HEK293 (cell line): ENCODE results near the gene F10.
"Not testable (repeated sequence)": the region's sequence is repeated elsewhere in the genome, so short reads cannot be mapped to it uniquely, and the experiment has no call there.

ENCODE experiments used
- CTCF ChIA-PET: fragments of 350-600 bp; formaldehyde crosslinking; extraction: SDS; loops from one replicate; lab custom pipeline; 2021; ENCODE audit warnings: antibody characterized with exemption; lab: Yijun Ruan, JAX
- POLR2A ChIA-PET: fragments of 300-600 bp; formaldehyde crosslinking; extraction: SDS; loops from one replicate; lab custom pipeline; 2020; ENCODE audit warnings: antibody characterized with exemption, inconsistent platforms; lab: Yijun Ruan, JAX
- H3K27ac ChIP-seq: fragments of 200-500 bp; sonication (Bioruptor generic); 2 replicates; pipeline ENCODE4 v1.5.1; 2014; ENCODE audit warnings: low read depth, low read length, control low read depth, inconsistent platforms; ENCODE audit errors: extremely low read depth
- H3K36me3 ChIP-seq, 2 experiments: fragments of 200-500 bp in 1 of 2; sonication (Bioruptor generic) in 1 of 2; 1 replicate in 1 of 2; 2 replicates in 1 of 2; pipeline ENCODE4 v1.5.1; 2014 to 2017; ENCODE audit warnings: inconsistent platforms in 2 of 2, low read length in 2 of 2; ENCODE audit not compliant: control insufficient read depth in 2 of 2, insufficient read depth in 1 of 2
- H3K4me1 ChIP-seq: fragments of 200-500 bp; sonication (Bioruptor generic); 2 replicates; pipeline ENCODE4 v1.5.1; 2014; ENCODE audit warnings: mild to moderate bottlenecking, low read length, inconsistent platforms; ENCODE audit not compliant: control insufficient read depth, insufficient read depth
- H3K4me3 ChIP-seq: 2 replicates; pipeline ENCODE4 v1.5.1; 2011; ENCODE audit warnings: low read depth, mild to moderate bottlenecking, control low read depth, low read length, moderate library complexity
- H3K9me3 ChIP-seq: fragments of 200-500 bp; sonication (Bioruptor generic); 2 replicates; pipeline ENCODE4 v1.5.1; 2014; ENCODE audit warnings: low read depth, low read length, inconsistent platforms; ENCODE audit not compliant: control insufficient read depth, insufficient read depth
- GLIS1 ChIP-seq: fragments of 450-650 bp; formaldehyde crosslinking; IDR thresholded peaks from 2 replicates; pipeline ENCODE4 v1.5.1; 2016; ENCODE audit warnings: missing biosample characterization, missing genetic modification characterization
- REST ChIP-seq: fragments of 450-650 bp; formaldehyde crosslinking; IDR thresholded peaks from 2 replicates; pipeline ENCODE4 v1.5.1; 2016; ENCODE audit warnings: missing biosample characterization, missing genetic modification characterization
- SP2 ChIP-seq: fragments of 450-650 bp; formaldehyde crosslinking; IDR thresholded peaks from 2 replicates; pipeline ENCODE4 v1.5.1; 2016; ENCODE audit warnings: missing biosample characterization, missing genetic modification characterization
- ZBTB44 ChIP-seq: fragments of 450-650 bp; IDR thresholded peaks from 2 replicates; pipeline ENCODE4 v1.5.1; 2018; ENCODE audit warnings: missing biosample characterization, mild to moderate bottlenecking, missing genetic modification characterization
- ZBTB49 ChIP-seq: fragments of 450-650 bp; formaldehyde crosslinking; IDR thresholded peaks from 2 replicates; pipeline ENCODE4 v1.5.1; 2016; ENCODE audit warnings: missing biosample characterization, missing genetic modification characterization, low read depth
- ZNF148 ChIP-seq: fragments of 450-650 bp; formaldehyde crosslinking; IDR thresholded peaks from 2 replicates; pipeline ENCODE4 v1.5.0; 2017; ENCODE audit warnings: missing biosample characterization, missing genetic modification characterization, borderline replicate concordance
- ZNF155 ChIP-seq: fragments of 450-650 bp; formaldehyde crosslinking; IDR thresholded peaks from 2 replicates; pipeline ENCODE4 v1.5.1; 2016; ENCODE audit warnings: missing biosample characterization, missing genetic modification characterization
- ZNF514 ChIP-seq: fragments of 450-650 bp; formaldehyde crosslinking; IDR thresholded peaks from 2 replicates; pipeline ENCODE4 v1.5.1; 2016; ENCODE audit warnings: missing biosample characterization, missing genetic modification characterization
- ZNF558 ChIP-seq: fragments of 450-650 bp; formaldehyde crosslinking; IDR thresholded peaks from 2 replicates; pipeline ENCODE4 v1.5.1; 2016; ENCODE audit warnings: missing biosample characterization, missing genetic modification characterization
- ZNF707 ChIP-seq: fragments of 450-650 bp; formaldehyde crosslinking; IDR thresholded peaks from 2 replicates; pipeline ENCODE4 v1.5.1; 2016; ENCODE audit warnings: missing biosample characterization, missing genetic modification characterization
- ZNF785 ChIP-seq: fragments of 450-650 bp; formaldehyde crosslinking; IDR thresholded peaks from 2 replicates; pipeline ENCODE4 v1.5.1; 2016; ENCODE audit warnings: missing biosample characterization, missing genetic modification characterization
- ZNF830 ChIP-seq: fragments of 450-650 bp; IDR thresholded peaks from 2 replicates; pipeline ENCODE4 v1.5.0; 2018; ENCODE audit warnings: missing biosample characterization, missing genetic modification characterization, low read depth, mild to moderate bottlenecking, moderate library complexity

Gene F10

GRCh38 chr13:113105921-113106452 is 16.6 kb upstream of the F10 start:
- CTCF ChIA-PET, result no interaction called here
- H3K36me3 ChIP-seq, result no peaks in the 10 kb centered on the region
- H3K4me3 ChIP-seq, result no peak overlapping the region
- H3K9me3 ChIP-seq, result no peaks in the 10 kb centered on the region
- TF ChIP-seq ZNF514 (tag by site-specific recombination) (no peak), SP2 (tag by site-specific recombination) (no peak), ZNF785 (no peak), ZBTB44 (tag by site-specific recombination) (no peak), ZNF558 (tag by site-specific recombination) (no peak), ZNF830 (tag by site-specific recombination) (no peak)
- POLR2A ChIA-PET, result no interaction called here
- H3K27ac ChIP-seq, result no peak overlapping the region
- H3K4me1 ChIP-seq, result no peaks in the 10 kb centered on the region

GRCh38 chr13:113106711-113107351 is 15.8 kb upstream of the F10 start:
- TF ChIP-seq ZNF707 (tag by site-specific recombination), result no peak
- peak; percentile 27; the same call in 1 of the 2 replicates for TF ChIP-seq GLIS1
- ChIA-PET POLR2A (no interaction called here), CTCF (no interaction called here)
- no peak overlapping the region for H3K27ac ChIP-seq
- no peaks in the 10 kb centered on the region for H3K4me1 ChIP-seq
- no peaks in the 10 kb centered on the region for H3K9me3 ChIP-seq
- H3K36me3 ChIP-seq, result no peaks in the 10 kb centered on the region
- H3K4me3 ChIP-seq, result no peak overlapping the region

- CTCF ChIA-PET, H3K36me3 ChIP-seq, POLR2A ChIA-PET, H3K9me3 ChIP-seq, H3K4me3 ChIP-seq, H3K4me1 ChIP-seq, H3K27ac ChIP-seq: not testable (repeated sequence)
Measured at GRCh38 chr13:113108521-113108920, 14.1 kb upstream of the F10 start.

GRCh38 chr13:113109151-113110047 is 13.2 kb upstream of the F10 start:
- no peak overlapping the region for H3K27ac ChIP-seq
- H3K4me3 ChIP-seq, result no peak overlapping the region
- no peaks in the 10 kb centered on the region for H3K36me3 ChIP-seq
- no peaks in the 10 kb centered on the region for H3K9me3 ChIP-seq
- no peaks in the 10 kb centered on the region for H3K4me1 ChIP-seq
- POLR2A ChIA-PET, result no interaction called here
- CTCF ChIA-PET, result no interaction called here
- TF ChIP-seq ZNF148 (tag by site-specific recombination) (no peak), ZBTB44 (tag by site-specific recombination) (no peak), ZNF155 (no peak), ZBTB49 (tag by site-specific recombination) (no peak), REST (no peak)
